HG02852 (cell line): ENCODE data around the gene CACHD1.
"Not testable (repeated sequence)": the region's sequence is repeated elsewhere in the genome, so short reads cannot be mapped to it uniquely, and the experiment has no call there.

Source experiments
- ATAC-seq: cut with Tn5 transposase; IDR thresholded peaks from one replicate; pipeline ENCODE4 v1.9.1; 2021; ENCODE audit warnings: mild to moderate bottlenecking, moderate library complexity; ENCODE audit not compliant: unreplicated experiment

The CACHD1 gene

GRCh38 chr1:64495878-64496277 lies 25.9 kb downstream of the CACHD1 start:
- no peak for ATAC-seq

GRCh38 chr1:64496606-64497005 lies 26.7 kb downstream of the CACHD1 start:
- no peak for ATAC-seq

- ATAC-seq = no peak
Observed at GRCh38 chr1:64497088-64497883, 27.4 kb downstream of the CACHD1 start.

- ATAC-seq = no peak
Observed at GRCh38 chr1:64498325-64498724, 28.4 kb downstream of the CACHD1 start.

- no peak for ATAC-seq
Observed at GRCh38 chr1:64499011-64499410, 29.1 kb downstream of the CACHD1 start.

GRCh38 chr1:64499966-64500365 lies 30.0 kb downstream of the CACHD1 start:
- ATAC-seq = no peak

- no peak for ATAC-seq
Observed at GRCh38 chr1:64502083-64502482, 32.2 kb downstream of the CACHD1 start.

GRCh38 chr1:64502931-64503330 lies 33.0 kb downstream of the CACHD1 start:
- ATAC-seq = no peak

GRCh38 chr1:64505232-64505943 lies 35.5 kb downstream of the CACHD1 start:
- no peak for ATAC-seq

- ATAC-seq = no peak
Observed at GRCh38 chr1:64505944-64506655, 36.2 kb downstream of the CACHD1 start.

GRCh38 chr1:64508629-64509028 lies 38.7 kb downstream of the CACHD1 start:
- no peak for ATAC-seq

GRCh38 chr1:64511044-64511443 lies 41.1 kb downstream of the CACHD1 start:
- ATAC-seq = no peak

GRCh38 chr1:64512206-64512605 lies 42.3 kb downstream of the CACHD1 start:
- not testable (repeated sequence) for ATAC-seq

- ATAC-seq = no peak
Observed at GRCh38 chr1:64513545-64513944, 43.6 kb downstream of the CACHD1 start.

- no peak for ATAC-seq
Observed at GRCh38 chr1:64514197-64514765, 44.4 kb downstream of the CACHD1 start.

GRCh38 chr1:64515427-64515826 lies 45.5 kb downstream of the CACHD1 start:
- ATAC-seq = no peak

GRCh38 chr1:64516301-64516700 lies 46.4 kb downstream of the CACHD1 start:
- ATAC-seq = no peak

GRCh38 chr1:64516803-64517568 lies 47.1 kb downstream of the CACHD1 start:
- ATAC-seq = no peak

- ATAC-seq = no peak
Observed at GRCh38 chr1:64517640-64518039, 47.7 kb downstream of the CACHD1 start.

GRCh38 chr1:64518692-64519481 lies 49.0 kb downstream of the CACHD1 start:
- no peak for ATAC-seq
